Measurements from ENCODE around the gene CTXN3. TPM values are rescaled to one million over a fixed set of nuclear protein-coding genes. Genes with fewer than 3 reads are reported as not detected.

CTXN3 gene
- total RNA-seq, 2 experiments from 2014 or later = not detected

- DNase-seq = no peak
- no peaks in the 10 kb centered on the region for H3K4me1 Mint-ChIP-seq (ENCODE audit: low read depth)
- ATAC-seq = no peak
- H3K9me3 Mint-ChIP-seq = no peaks in the 10 kb centered on the region
- POLR2A ChIA-PET = no interaction called here
- no peak overlapping the region for H3K4me3 Mint-ChIP-seq
- no peaks in the 10 kb centered on the region for H3K36me3 Mint-ChIP-seq (ENCODE audit: low read depth)
- H3K27ac Mint-ChIP-seq = no peak overlapping the region
- intact Hi-C loops (cut with micrococcal nuclease) = no loop called here
- CTCF ChIA-PET = interaction anchor here (1.7 kb wide), 1 partner anchor 10 kb away, joined by 4 read pairs; no protein-coding TSS in a partner anchor
- TF ChIP-seq, protein P1, sequence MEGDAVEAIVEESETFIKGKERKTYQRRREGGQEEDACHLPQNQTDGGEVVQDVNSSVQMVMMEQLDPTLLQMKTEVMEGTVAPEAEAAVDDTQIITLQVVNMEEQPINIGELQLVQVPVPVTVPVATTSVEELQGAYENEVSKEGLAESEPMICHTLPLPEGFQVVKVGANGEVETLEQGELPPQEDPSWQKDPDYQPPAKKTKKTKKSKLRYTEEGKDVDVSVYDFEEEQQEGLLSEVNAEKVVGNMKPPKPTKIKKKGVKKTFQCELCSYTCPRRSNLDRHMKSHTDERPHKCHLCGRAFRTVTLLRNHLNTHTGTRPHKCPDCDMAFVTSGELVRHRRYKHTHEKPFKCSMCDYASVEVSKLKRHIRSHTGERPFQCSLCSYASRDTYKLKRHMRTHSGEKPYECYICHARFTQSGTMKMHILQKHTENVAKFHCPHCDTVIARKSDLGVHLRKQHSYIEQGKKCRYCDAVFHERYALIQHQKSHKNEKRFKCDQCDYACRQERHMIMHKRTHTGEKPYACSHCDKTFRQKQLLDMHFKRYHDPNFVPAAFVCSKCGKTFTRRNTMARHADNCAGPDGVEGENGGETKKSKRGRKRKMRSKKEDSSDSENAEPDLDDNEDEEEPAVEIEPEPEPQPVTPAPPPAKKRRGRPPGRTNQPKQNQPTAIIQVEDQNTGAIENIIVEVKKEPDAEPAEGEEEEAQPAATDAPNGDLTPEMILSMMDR (IDR thresholded peaks at IDR 0.05) = no peak
- H3K27me3 Mint-ChIP-seq = peaks cover 2% of the 10 kb centered on the region
Measured at GRCh38 chr5:127697894-127698600, 49.2 kb downstream of the CTXN3 start.

GRCh38 chr5:127699416-127699815 lies 50.5 kb downstream of the CTXN3 start:
- Mint-ChIP-seq H3K4me1 (ENCODE audit: low read depth) (no peaks in the 10 kb centered on the region), H3K4me3 (no peak overlapping the region), H3K36me3 (ENCODE audit: low read depth) (no peaks in the 10 kb centered on the region), H3K27ac (no peak overlapping the region), H3K9me3 (no peaks in the 10 kb centered on the region), H3K27me3 (peaks cover under 1% of the 10 kb centered on the region)
- TF ChIP-seq, protein P1 (IDR thresholded peaks at IDR 0.05) = no peak
- DNase-seq (no peak), ATAC-seq (no peak)
- intact Hi-C loops (cut with micrococcal nuclease) = no loop called here
- POLR2A ChIA-PET = no interaction called here
- CTCF ChIA-PET = no interaction called here

DNA sequence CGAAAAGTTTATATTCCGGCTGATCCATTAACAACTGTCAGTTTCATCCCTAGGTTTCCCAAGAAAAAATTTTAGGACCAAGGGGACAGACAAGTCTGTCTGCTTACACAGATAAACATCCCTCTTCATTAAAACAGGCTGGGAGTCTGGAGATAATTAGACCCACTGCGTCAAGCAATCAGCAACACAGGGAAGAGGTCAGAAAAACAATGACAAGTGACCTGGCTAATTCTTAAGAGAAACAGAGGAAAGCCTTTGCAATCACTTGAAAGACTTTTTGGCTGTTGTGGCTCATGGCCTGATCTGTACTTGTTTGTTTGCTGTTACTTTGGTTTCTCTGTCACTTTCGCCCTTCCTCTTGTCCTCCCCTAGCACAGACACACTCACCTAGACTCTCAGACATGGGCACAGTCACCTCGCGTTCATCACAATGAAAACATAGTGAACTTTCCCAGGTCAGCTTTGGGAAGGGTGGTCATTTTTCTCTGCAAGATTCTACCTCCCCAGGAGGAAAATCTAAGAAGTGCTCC lies 51.4 kb downstream of the CTXN3 start:
- ATAC-seq (no peak), DNase-seq (no peak)
- ChIA-PET CTCF (no interaction called here), POLR2A (no interaction called here)
- H3K4me1 Mint-ChIP-seq (ENCODE audit: low read depth) = no peaks in the 10 kb centered on the region
- intact Hi-C loops (cut with micrococcal nuclease) = no loop called here
- H3K27me3 Mint-ChIP-seq = peaks cover 1% of the 10 kb centered on the region
- TF ChIP-seq, protein P1 (IDR thresholded peaks at IDR 0.05) = no peak
- no peak overlapping the region for H3K4me3 Mint-ChIP-seq
- H3K27ac Mint-ChIP-seq = no peak overlapping the region
- no peaks in the 10 kb centered on the region for H3K9me3 Mint-ChIP-seq
- no peaks in the 10 kb centered on the region for H3K36me3 Mint-ChIP-seq (ENCODE audit: low read depth)

- TF ChIP-seq, protein P1 (IDR thresholded peaks at IDR 0.05) = no peak
- Mint-ChIP-seq H3K27me3 (peaks cover 7% of the 10 kb centered on the region), H3K27ac (no peak overlapping the region), H3K9me3 (no peaks in the 10 kb centered on the region), H3K4me1 (ENCODE audit: low read depth) (no peaks in the 10 kb centered on the region), H3K4me3 (no peak overlapping the region), H3K36me3 (ENCODE audit: low read depth) (no peaks in the 10 kb centered on the region)
- intact Hi-C loops (cut with micrococcal nuclease) = no loop called here
- CTCF ChIA-PET = no interaction called here
- POLR2A ChIA-PET = no interaction called here
- DNase-seq (no peak), ATAC-seq (no peak)
Measured at GRCh38 chr5:127702434-127702833, 53.6 kb downstream of the CTXN3 start.

DNA sequence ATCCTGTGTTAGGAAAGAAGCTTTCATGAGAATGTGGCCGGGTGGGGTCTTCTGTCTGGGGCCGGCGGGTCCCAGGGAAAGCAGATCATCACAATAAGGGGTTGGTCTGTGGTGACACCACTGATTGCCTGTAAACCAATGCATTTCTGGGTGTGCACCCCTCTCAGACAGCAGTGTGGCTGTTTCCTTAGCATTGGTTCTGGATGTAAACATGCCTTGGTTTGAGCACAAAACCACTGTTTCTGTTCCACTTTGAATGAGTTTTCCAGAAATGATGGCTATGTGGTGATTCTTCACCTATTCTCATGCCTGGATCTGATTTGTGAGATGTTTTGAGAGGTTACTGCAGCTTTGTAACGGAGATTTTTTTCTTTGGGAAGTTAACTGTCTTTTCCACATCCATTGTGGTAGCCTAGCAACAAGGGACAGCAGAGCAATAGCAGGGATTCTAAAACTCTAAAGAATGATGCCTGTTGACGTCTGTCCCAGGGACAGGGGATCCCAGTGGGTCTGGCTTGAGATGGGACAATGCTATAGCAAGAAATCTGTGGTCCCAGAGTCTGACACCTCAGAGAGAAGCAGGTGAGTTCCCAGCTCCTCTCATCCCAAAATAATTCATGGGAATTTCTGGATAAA lies 54.2 kb downstream of the CTXN3 start, which contains the start of gene CCDC192:
CCDC192 (plus strand) TSS at position 466 of the 636 bp plus-strand sequence; CDS start at position 521, 55 bp downstream.
- CTCF ChIA-PET = interaction anchor here (0.9 kb wide), 1 partner anchor 19 kb away, joined by 3 read pairs; no protein-coding TSS in a partner anchor
- TF ChIP-seq, protein P1 (IDR thresholded peaks at IDR 0.05) = no peak
- no peak within 1 kb of the TSS for H3K27ac Mint-ChIP-seq
- ATAC-seq = no peak
- no peaks in the 10 kb centered on the region for H3K4me1 Mint-ChIP-seq (ENCODE audit: low read depth)
- no peak for DNase-seq
- intact Hi-C loops (cut with micrococcal nuclease) = no loop called here
- H3K9me3 Mint-ChIP-seq = no peaks in the 10 kb centered on the region
- POLR2A ChIA-PET = no interaction called here
- no peaks in the 10 kb centered on the region for H3K36me3 Mint-ChIP-seq (ENCODE audit: low read depth)
- peaks cover 7% of the 10 kb centered on the region for H3K27me3 Mint-ChIP-seq
- no peak within 1 kb of the TSS for H3K4me3 Mint-ChIP-seq

Measured in activated CD8-positive, alpha-beta T cell treated with anti-CD3 and anti-CD28 coated beads for 36 hours (primary cell).